ENCODE measurements around the gene ARHGEF4. TPM values are rescaled to one million over a fixed set of nuclear protein-coding genes. Genes with fewer than 3 reads are reported as not detected.

ARHGEF4 gene
- total and polyA plus RNA-seq, 2 experiments from 2014 or later, result 4.6 to 16.6 TPM

GRCh38 chr2:131076707-131077106 lies 240.0 kb downstream of the ARHGEF4 start (continued):
- no peak for TF ChIP-seq ZNF462 (CRISPR knock-in tag; IDR thresholded peaks at IDR 0.05)
- no peak for TF ChIP-seq CREB1 (CRISPR knock-in tag; IDR thresholded peaks at IDR 0.05; ENCODE audit: low read depth)
- TF ChIP-seq EZH2 (IDR thresholded peaks at IDR 0.05; ENCODE audit: low read depth, unreplicated experiment), result no peak

- H3K27ac Mint-ChIP-seq, result no peak overlapping the region
- H3K9me3 Mint-ChIP-seq, result no peaks in the 10 kb centered on the region
Observed at GRCh38 chr2:131077182-131077846, 240.6 kb downstream of the ARHGEF4 start.

More at GRCh38 chr2:131077182-131077846, 240.6 kb downstream of the ARHGEF4 start:
- Histone ChIP-seq H3K4me1 (ENCODE audit: insufficient read depth) (peaks cover 9% of the 10 kb centered on the region), H4K20me1 (replicated peaks; ENCODE audit: insufficient read depth) (peaks cover 86% of the 10 kb centered on the region), H2AFZ (no peak overlapping the region), H3K4me3 (no peak overlapping the region), H3K36me3 (ENCODE audit: insufficient read depth) (peaks cover 36% of the 10 kb centered on the region), H3K79me2 (replicated peaks; ENCODE audit: insufficient read depth) (peaks cover 100% of the 10 kb centered on the region), H3K27me3 (ENCODE audit: insufficient read depth) (no peaks in the 10 kb centered on the region), H3K9me2 (ENCODE audit: insufficient read depth) (no peaks in the 10 kb centered on the region), H3K4me2 (no peak overlapping the region), H3F3A (replicated peaks; ENCODE audit: low read depth) (0 out of 2 replicates have a peak, but pooled peaks cover 5% of the 10 kb centered on the region), H3K27ac (ENCODE audit: low read depth) (no peak overlapping the region; the same call in 1 of the 2 replicates)
- ATAC-seq (no peak), DNase-seq (ENCODE audit: low spot score) (no peak)
- TF ChIP-seq ZNF462 (CRISPR knock-in tag; IDR thresholded peaks at IDR 0.05), result no peak
- no peak overlapping the region for H3K4me3 Mint-ChIP-seq
- peaks cover 7% of the 10 kb centered on the region for H3K27me3 Mint-ChIP-seq (ENCODE audit: insufficient read depth, low read depth, poor library complexity)
- H3K4me1 Mint-ChIP-seq, result peaks cover 15% of the 10 kb centered on the region
- H3K36me3 Mint-ChIP-seq (ENCODE audit: low read depth), result peaks cover 89% of the 10 kb centered on the region

Measured in GM23338 (cell line).